HG02884 (cell line): ENCODE results near the gene TSG101.

Experiments used
- ATAC-seq: cut with Tn5 transposase; IDR thresholded peaks from one replicate; pipeline ENCODE4 v1.9.1; 2021; ENCODE audit warnings: mild to moderate bottlenecking, moderate library complexity; ENCODE audit not compliant: unreplicated experiment

TSG101 gene, protein sequence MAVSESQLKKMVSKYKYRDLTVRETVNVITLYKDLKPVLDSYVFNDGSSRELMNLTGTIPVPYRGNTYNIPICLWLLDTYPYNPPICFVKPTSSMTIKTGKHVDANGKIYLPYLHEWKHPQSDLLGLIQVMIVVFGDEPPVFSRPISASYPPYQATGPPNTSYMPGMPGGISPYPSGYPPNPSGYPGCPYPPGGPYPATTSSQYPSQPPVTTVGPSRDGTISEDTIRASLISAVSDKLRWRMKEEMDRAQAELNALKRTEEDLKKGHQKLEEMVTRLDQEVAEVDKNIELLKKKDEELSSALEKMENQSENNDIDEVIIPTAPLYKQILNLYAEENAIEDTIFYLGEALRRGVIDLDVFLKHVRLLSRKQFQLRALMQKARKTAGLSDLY

DNA sequence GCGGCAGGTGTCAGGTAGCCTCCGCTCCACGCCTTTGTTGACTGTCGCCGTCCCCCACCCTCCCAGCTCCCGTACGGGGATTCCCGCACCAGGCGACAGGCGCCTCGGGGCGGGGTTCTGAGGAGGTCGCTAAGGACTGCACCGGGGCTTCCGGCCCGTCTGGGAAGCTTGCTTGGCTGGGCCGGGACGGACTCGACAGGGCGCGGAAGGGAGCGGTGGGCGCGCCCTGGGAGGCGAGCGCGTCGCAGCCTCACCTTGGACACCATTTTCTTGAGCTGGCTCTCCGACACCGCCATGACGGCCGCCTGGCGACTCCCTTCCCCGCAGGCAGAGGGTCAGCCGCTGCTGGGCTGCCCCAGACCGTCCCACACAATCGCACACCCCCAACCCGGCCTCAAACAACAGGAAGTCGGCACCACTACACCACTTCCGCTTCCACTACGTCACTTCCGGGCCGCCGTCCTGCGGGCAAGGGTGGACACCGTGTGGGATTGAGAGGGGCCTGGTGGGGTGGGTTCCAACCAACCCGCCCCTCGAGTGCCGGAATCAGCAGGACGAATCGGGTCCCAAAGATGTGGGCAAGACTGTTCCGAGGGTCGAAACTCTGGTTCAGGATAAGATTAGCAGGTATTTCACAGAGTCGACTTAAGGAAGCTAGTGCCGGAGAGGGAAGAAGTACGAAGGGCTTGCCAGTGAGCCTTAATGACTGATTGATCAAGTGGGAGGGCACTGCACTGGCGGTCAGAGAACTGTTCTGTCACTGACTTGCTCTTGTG is at the start of gene TSG101:
TSG101 (minus strand) TSS at position 422 of the 776 bp plus-strand sequence; CDS start at position 296, 126 bp downstream.
- ATAC-seq, result peak; percentile 95

DNA sequence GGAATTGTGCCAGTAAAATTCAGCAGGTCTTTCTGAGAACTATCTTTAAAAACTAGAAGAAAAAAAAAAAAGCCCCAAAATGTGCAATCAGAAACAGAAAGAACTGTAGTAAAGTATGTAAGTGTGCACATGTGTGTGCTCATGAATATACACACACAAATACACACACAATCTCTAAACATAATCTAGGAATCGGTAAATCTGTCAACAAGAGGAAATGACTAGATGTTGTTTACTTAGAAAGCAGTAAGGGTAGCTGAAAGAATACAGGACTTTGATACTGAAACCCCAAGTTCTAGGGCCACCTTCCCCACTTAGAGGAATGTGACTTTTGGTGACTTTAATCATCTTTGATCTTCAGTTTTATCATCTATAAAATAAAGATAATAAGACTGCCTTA is 48.6 kb upstream of the TSG101 start:
- no peak for ATAC-seq

DNA sequence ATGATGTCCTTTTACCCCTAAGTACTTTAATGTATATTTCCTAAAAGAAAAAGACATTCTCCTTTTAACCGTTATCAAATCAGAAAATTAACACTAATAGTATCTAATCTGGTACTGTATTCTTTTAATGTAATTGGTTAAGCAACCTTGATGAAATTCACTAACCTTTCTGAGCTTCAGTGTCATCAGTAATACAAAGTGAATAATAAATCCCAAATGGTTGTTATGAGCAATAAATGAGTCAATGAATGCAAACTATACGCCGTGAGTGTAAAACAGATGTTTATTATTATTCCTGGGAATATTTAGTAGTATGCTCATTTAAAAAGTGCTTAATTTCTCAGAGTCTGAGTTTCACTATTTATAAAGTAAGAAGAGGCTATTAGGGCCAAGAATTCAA is 40.3 kb upstream of the TSG101 start:
- no peak for ATAC-seq

DNA sequence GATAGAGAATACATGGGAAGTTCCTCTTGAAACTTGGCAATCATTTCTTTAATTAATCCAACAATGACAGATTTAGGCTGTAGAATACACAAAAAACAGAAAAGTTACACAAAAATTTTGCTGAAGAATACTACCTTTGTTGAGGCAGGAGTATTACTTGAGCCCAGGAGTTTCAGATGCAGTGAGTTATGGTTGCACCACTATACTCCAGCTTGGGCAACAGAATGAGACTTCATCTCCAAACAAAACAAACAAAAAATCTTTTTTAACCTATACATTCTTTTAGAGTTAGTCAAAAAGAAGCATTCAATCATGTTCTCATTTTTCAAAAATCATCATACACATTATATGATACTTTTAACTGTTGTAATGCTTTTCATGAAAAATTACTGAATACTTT is 39.7 kb upstream of the TSG101 start:
- ATAC-seq, result no peak

DNA sequence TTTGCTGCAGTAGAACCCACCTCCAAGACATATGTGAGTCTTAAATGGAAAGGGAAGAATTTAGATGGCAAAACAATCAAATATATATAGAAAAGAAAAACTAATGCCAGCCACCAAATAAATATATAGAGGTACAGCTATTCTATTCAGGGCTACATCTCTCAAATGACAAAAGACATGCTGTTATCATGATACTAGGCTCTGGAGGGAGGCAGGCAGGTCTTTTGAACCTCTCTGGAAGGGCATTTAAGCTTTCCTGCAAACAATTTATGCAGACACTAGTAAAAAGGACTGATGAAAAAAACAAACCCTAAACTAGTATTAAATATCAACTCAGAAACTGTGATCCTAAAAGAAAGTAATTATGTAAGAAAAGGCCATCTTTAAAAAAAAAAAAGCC is 37.4 kb upstream of the TSG101 start:
- no peak for ATAC-seq

DNA sequence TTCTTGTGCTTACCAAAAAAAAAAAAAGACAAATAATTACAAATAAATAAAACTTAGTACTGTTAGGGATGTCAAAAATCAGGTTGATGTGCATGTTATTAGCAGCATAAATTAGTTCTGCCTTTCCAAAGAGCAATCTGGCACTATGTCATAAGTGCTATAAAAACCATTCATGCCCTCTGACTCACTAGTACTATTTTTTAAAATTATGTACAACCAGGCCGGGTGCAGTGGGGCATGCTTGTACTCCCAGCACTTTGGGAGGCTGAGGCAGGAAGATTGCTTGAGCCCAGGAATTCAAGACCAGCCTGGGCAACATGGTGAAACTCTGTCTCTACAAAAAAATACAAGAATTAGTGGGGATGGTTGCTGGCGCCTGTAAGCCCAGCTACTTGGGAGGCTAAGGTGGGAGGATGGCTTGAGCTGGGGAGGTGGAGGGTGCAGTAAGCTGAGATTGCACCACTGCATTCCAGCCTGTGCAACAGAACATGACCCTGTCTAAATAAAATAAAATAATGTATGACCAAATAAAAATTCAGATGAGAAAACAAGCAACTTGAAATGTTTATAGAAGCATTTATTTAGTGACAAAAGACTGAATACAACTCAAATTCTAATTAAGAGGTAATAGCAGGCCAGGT is 36.5 kb upstream of the TSG101 start:
- ATAC-seq, result no peak

DNA sequence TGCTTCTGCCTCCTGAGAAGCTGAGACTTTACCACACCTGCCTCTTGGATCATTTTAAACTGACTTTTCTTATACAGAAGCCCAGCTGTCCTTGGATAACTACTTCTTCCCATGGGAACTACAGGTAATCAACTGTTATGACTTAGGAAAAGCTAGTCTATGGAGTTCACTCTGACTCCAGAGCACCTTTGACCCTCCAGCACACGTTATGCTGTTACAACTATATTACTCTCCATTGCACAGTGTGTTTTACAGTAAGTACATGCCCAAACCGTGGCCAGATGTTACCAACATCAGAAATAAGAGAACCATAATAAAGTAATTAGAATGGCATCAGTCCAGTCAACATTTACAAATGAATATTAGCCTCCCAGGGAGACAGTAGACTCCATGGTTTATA is 21.3 kb upstream of the TSG101 start:
- no peak for ATAC-seq

DNA sequence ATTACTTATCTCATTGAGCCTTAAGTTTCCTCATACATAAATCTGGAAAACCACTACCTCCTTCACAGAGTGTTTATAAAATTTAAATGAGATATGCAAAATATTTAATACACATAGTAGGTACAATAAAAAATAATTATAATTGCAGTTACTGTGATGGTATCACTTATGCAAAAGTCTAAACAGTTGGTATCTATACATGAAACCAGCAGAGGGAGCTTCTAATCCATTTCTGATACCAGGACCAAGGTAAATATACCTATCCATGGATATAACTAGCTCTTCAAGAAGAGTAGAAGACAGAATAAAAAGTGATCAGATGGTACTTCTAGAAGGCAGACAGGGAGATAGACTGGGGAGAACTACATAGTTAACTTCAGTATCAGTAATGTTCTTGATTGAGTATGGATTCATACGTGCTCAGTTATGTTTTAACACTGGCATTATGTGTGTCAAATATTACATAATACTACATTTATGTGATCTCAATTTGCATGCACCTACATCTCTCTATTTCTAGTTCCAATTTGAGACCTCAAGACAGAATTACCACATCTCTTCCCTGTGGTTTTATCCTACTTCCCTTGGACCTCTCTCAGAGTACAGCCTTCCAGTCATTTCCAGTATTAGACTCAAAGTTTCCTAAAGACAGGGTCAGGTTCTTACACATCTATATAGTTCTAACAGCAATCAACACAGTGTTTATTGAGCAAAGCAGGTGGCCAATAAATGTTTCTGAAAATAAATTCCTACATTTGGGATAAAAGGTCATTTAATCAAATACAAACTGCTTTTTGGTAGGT is 13.7 kb upstream of the TSG101 start:
- no peak for ATAC-seq

DNA sequence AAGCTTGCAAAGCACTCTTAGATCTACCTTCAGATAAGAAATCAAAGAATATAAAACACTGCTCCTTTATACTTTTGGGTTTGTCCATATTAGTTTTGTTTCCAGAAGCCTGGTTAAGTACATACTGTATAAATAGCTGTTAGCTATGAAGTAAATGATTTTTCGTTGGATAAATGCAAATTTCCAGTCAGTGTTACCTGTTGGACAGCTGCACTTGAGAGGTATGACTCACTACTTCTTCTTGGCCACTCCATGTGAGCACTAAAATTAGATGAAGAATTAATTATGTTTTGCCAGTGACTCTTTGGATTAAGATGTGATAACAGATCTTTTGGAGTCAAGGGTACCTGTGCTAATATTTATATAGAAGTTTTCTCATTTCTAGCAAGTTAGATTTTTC is 9.5 kb upstream of the TSG101 start:
- no peak for ATAC-seq

DNA sequence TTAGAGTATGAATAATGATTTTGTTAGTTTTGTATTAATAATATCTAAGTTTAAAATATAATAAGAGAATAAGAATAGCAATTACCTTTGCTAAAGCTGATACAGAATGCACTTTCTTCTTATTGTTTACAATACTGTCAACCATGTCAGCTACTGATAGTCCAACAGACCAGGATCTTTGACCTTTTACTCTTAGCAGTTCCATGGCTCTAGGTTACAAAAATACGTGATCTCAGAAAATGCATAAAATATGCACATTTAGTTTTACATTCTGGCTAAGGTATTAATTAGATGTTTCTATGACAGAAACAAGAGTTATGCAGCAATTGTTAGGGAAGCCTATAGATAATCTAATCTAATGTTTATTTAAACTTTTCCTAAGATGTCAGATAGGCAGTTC is 7.5 kb upstream of the TSG101 start:
- no peak for ATAC-seq

DNA sequence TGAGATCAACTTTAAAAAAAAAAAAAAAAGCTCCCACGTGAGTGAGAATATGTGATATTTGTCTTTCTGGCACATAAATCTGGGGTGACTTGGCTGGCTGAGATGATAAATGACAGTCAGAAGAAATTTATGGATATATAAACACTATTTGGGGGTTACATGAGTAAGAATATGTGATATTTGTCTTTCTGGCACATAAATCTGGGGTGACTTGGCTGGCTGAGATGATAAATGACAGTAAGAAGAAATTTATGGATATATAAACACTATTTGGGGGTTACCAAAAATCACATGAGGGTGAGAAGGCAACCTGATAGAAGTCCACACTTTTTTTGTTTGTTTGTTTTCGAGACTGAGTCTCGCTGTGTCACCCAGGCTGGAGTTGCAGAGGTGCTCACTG is 6.6 kb upstream of the TSG101 start:
- no peak for ATAC-seq

DNA sequence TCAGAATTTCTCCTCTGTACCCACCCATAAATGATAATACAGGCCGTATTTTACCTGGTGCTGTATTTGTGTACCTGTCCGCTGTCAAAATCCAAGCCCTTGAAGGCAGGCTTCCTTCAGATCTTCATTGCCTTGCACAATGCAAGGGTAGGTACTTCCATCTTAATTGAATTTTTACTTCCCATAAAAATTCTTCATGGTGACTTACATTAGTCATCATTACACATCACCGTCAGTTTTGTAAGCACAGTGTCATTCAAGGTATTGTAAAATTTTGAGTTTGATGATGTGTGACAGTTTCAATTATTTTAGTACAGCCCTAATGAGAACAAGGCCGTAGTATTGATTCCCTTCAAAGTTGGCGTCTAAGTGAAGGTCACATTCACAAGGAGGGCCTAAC is 770 bp upstream of the TSG101 start:
- no peak for ATAC-seq

DNA sequence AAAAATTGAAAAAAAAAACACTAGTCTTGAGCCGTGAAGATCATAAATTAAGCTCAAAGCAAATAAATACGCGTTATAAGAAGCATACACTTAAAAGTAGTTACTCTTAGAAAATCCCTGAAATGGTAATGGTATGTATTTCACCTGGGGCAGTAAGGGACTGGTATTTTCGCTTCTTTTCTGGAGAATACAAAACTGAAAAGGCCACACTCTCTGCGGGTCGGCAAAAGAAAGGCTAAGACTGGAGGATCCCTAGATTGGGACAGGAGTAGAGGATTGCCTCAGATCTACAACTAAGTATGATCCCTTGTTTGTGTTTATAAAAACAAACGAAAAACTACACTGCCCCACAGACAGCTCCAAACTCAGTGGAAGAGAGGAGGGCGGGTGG is 617 bp downstream of the TSG101 start:
- no peak for ATAC-seq

DNA sequence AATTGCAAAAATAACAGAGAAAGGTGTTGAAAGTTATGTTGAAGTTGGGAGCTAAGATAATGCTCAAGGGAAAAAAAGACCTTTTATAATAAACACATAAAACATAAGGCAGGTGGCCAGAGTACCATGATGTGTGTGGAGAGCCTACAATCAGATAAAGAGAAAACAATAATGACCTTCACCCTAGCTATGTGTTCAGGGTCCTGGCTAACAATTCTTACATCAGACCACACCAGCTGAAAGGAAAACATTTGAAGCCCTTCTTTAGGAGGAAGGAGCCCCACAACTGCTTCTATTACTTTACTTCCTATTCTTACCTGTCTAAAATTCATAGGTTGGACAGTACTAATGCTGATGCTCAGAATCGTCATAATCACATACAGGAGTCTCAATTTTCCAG is 2.5 kb downstream of the TSG101 start:
- no peak for ATAC-seq

DNA sequence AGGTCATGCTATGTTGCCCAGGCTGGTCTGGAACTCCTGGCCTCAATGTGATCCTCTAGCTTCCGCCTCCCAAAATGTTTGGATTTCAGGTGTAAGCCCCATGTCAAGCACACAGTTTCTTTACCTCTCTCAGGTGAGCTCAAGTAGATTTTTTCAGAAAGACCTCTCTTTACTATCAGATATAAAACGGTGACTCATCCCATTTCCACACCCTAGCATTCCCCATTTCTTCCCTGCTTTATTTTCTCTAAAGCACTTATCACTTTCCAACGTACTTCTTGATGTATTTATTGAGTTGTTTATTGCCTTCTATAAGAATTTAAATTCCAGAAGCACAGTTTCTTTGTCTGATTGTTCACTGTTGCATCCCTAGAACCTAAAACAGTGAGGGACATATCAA is 3.7 kb downstream of the TSG101 start:
- no peak for ATAC-seq

DNA sequence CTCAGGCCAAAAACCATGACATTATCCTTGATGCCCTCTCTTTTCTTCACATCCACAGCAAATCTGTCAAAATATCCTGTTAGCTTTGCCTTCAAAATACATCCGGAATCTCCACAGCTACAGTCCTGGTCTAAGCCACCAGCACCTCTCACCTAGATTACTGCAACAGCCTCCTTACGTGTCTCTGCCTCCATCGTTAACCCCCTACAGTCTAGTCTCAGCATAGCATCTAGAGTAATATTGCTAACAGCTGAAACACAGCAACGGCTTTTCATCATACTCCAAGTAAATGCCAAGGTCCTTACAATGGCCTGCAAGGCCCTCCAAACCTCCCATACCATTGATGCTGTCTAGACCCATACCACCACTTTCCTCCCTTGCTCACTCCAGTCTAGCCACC is 4.4 kb downstream of the TSG101 start:
- ATAC-seq, result no peak

DNA sequence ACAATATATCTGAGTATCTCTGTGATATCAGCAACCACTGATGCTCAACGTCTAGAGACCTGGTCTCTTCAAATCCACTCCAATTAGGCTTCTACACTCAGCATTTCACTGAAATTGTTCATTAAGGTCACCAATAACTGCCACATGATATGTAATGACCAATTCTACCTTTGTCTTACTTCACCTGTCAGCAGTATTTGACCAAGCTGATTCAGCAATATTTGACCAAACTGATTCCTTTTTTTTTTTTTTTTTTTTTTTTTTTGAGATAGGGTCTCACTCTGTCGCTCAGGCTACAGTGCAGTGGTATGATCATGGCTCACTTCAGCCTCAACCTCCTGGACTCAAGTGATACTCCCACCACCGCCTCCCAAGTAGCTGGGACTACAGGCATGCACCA is 5.6 kb downstream of the TSG101 start:
- no peak for ATAC-seq

DNA sequence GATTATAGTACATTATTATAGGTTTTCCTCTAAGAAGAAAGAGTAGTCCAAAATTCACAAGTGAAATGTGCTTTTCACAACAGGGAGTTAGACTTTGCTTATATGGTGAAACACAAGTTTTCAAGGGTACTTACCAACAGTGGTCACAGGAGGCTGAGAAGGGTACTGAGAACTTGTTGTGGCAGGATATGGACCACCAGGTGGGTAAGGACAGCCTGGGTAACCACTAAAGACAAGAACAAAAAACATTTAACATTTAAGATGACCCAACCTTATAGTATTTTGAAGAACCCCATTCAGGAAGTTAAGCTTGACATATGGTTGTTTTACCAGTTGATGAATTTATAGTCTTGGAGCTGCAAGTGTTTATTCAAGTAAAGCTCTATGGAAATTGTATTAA is 24.4 kb downstream of the TSG101 start:
- ATAC-seq, result no peak

DNA sequence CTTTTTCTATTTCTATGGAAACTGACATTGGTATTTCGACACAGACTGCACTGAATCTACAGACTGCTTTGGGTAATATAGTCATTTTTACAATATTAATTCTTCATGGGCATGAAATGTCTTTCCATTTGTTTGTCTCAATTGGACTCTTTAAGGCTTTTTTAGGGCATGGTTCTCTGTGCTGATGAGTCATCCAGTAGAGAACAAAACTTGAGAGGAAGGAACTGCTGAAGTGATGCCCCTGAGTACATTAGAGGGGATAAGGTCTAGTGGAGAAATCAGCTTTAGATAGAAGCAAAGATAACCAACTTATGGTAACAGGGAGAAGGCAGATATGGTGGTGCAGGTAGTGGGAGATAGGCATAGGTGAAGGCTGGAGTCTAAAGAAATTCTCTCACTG is 25.1 kb downstream of the TSG101 start:
- ATAC-seq, result no peak

DNA sequence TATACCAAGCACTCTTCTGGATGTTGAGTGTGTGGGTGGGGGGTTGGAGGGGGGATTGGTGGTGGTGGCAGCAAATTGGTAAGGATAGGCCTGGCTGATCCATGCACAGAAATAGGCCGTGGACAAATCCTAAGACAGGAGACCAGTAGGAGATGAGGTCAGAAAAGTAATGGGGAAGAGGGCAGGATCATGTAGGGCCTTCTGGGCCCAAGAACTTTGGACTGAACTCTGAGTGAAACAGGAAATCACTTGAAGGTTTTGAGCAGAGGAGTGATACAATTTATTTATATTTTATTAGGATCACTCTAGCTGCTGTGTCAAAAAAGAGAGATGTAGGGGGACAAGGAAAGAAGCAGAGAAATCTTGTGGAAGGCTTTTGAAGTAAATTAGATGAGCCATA is 28.7 kb downstream of the TSG101 start:
- no peak for ATAC-seq

DNA sequence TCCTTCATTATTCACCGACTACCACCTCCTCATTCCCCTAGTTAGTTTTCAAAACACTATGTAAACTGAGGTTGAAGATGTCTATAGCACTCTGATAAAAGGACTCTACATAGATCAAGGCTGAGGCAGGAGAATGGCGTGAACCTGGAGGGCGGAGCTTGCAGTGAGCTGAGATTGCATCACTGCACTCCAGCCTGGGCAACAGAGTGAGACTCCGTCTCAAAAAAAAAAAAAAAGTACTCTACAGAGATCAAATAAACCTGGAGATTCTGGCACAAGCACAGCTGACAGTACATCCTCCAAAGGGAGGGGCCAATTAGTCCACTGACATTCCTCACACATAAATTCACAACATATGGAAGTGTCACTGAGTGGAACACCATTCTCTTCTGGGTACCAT is 31.0 kb downstream of the TSG101 start:
- no peak for ATAC-seq
